Activated CD4-positive, alpha-beta T cell treated with anti-CD3 and anti-CD28 coated beads for 48 hours (primary cell): Measurements from ENCODE around the gene CDC42SE2.
"Not testable (repeated sequence)": the region's sequence is repeated elsewhere in the genome, so short reads cannot be mapped to it uniquely, and the experiment has no call there.

ENCODE experiments used
- DNase-seq: peaks from one replicate; pipeline ENCODE4 v3.0.0-alpha.2; 2020

CDC42SE2 gene

GRCh38 chr5:131252824-131253171 is 11.1 kb upstream of the CDC42SE2 start:
- DNase-seq: peak; percentile 81

GRCh38 chr5:131254025-131254424 is 9.8 kb upstream of the CDC42SE2 start:
- not testable (repeated sequence) for DNase-seq

- DNase-seq: no peak
Observed at GRCh38 chr5:131254741-131255140, 9.1 kb upstream of the CDC42SE2 start.

GRCh38 chr5:131256507-131256823 is 7.4 kb upstream of the CDC42SE2 start:
- no peak for DNase-seq

- DNase-seq: no peak
Observed at GRCh38 chr5:131258733-131259132, 5.1 kb upstream of the CDC42SE2 start.

GRCh38 chr5:131259326-131259725 is 4.5 kb upstream of the CDC42SE2 start:
- no peak for DNase-seq

GRCh38 chr5:131260895-131261294 is 3.0 kb upstream of the CDC42SE2 start:
- no peak for DNase-seq

GRCh38 chr5:131261483-131261882 is 2.4 kb upstream of the CDC42SE2 start:
- DNase-seq: no peak

GRCh38 chr5:131262953-131263541 is 806 bp upstream of the CDC42SE2 start:
- DNase-seq: no peak

GRCh38 chr5:131264451-131265099 is 722 bp downstream of the CDC42SE2 start:
- peak; percentile 63 for DNase-seq

- DNase-seq: no peak
Observed at GRCh38 chr5:131265311-131265803, 1.5 kb downstream of the CDC42SE2 start.

GRCh38 chr5:131266370-131267060 is 2.7 kb downstream of the CDC42SE2 start:
- DNase-seq: peak; percentile 65

GRCh38 chr5:131268758-131269370 is 5.0 kb downstream of the CDC42SE2 start:
- no peak for DNase-seq

GRCh38 chr5:131270809-131271208 is 7.0 kb downstream of the CDC42SE2 start:
- DNase-seq: no peak

GRCh38 chr5:131271888-131272287 is 8.0 kb downstream of the CDC42SE2 start:
- DNase-seq: not testable (repeated sequence)

- no peak for DNase-seq
Observed at GRCh38 chr5:131272307-131272706, 8.5 kb downstream of the CDC42SE2 start.

- no peak for DNase-seq
Observed at GRCh38 chr5:131272724-131273123, 8.9 kb downstream of the CDC42SE2 start.

GRCh38 chr5:131274326-131275063 is 10.6 kb downstream of the CDC42SE2 start:
- DNase-seq: no peak

- DNase-seq: peak; percentile 44
Observed at GRCh38 chr5:131276072-131276471, 12.2 kb downstream of the CDC42SE2 start.

GRCh38 chr5:131277447-131277846 is 13.6 kb downstream of the CDC42SE2 start:
- DNase-seq: no peak

GRCh38 chr5:131277875-131278740 is 14.3 kb downstream of the CDC42SE2 start:
- no peak for DNase-seq

- DNase-seq: not testable (repeated sequence)
Observed at GRCh38 chr5:131278741-131279124, 14.9 kb downstream of the CDC42SE2 start.
